Mucosa of stomach (tissue), 1 donor: ENCODE measurements around the gene KRT38.

Experiments used
- H3K27me3 ChIP-seq: one replicate; pipeline ENCODE4 v1.7.0; 2013; ENCODE audit warnings: mild to moderate bottlenecking, low read length; ENCODE audit not compliant: control insufficient read depth, insufficient read depth
- H3K36me3 ChIP-seq: one replicate; pipeline ENCODE4 v1.7.0; 2013; ENCODE audit warnings: low read length; ENCODE audit not compliant: control insufficient read depth, insufficient read depth
- H3K4me1 ChIP-seq: one replicate; pipeline ENCODE4 v1.7.0; 2013; ENCODE audit warnings: mild to moderate bottlenecking, low read length; ENCODE audit not compliant: control insufficient read depth, insufficient read depth
- H3K4me3 ChIP-seq: one replicate; pipeline ENCODE4 v1.7.0; 2013; ENCODE audit warnings: low read length
- H3K9ac ChIP-seq: one replicate; pipeline ENCODE4 v1.7.0; 2013; ENCODE audit warnings: mild to moderate bottlenecking, low read length, moderate library complexity
- H3K9me3 ChIP-seq: one replicate; pipeline ENCODE4 v1.7.0; 2013; ENCODE audit warnings: mild to moderate bottlenecking, low read length, moderate library complexity; ENCODE audit not compliant: control insufficient read depth
- donor health status: Pancreatic carcinoma.

The KRT38 gene

GRCh38 chr17:41440531-41441033 lies at the start of gene KRT38:
KRT38 (minus strand) TSS chr17:41440983; CDS start chr17:41440921, 62 bp downstream.
- Histone ChIP-seq H3K9ac (no peak within 1 kb of the TSS), H3K4me1 (no peaks in the 10 kb centered on the region), H3K36me3 (no peaks in the 10 kb centered on the region), H3K4me3 (no peak within 1 kb of the TSS), H3K9me3 (no peaks in the 10 kb centered on the region), H3K27me3 (no peaks in the 10 kb centered on the region)

- H3K4me3 ChIP-seq = no peak within 1 kb of the TSS
- H3K9me3 ChIP-seq = no peaks in the 10 kb centered on the region
- H3K27me3 ChIP-seq = peaks cover 17% of the 10 kb centered on the region
- H3K36me3 ChIP-seq = no peaks in the 10 kb centered on the region
- H3K4me1 ChIP-seq = peaks cover 17% of the 10 kb centered on the region
- no peak within 1 kb of the TSS for H3K9ac ChIP-seq
These were observed 48.7 kb upstream of the KRT38 start, which contains the start of gene KRT36 for GRCh38 chr17:41489531-41489930. KRT36 (minus strand) TSS chr17:41489910; CDS start chr17:41489864, 46 bp downstream.

GRCh38 chr17:41486809-41487530 lies 46.2 kb upstream of the KRT38 start:
- H3K9ac ChIP-seq = no peak overlapping the region
- H3K9me3 ChIP-seq = no peaks in the 10 kb centered on the region
- peaks cover 25% of the 10 kb centered on the region for H3K27me3 ChIP-seq
- H3K4me3 ChIP-seq = no peak overlapping the region
- H3K4me1 ChIP-seq = peaks cover 30% of the 10 kb centered on the region
- no peaks in the 10 kb centered on the region for H3K36me3 ChIP-seq

GRCh38 chr17:41486316-41486715 lies 45.5 kb upstream of the KRT38 start:
- Histone ChIP-seq H3K36me3 (no peaks in the 10 kb centered on the region), H3K4me1 (peaks cover 30% of the 10 kb centered on the region), H3K9ac (no peak overlapping the region), H3K9me3 (no peaks in the 10 kb centered on the region), H3K27me3 (peaks cover 31% of the 10 kb centered on the region), H3K4me3 (no peak overlapping the region)

GRCh38 chr17:41484920-41485904 lies 44.4 kb upstream of the KRT38 start:
- Histone ChIP-seq H3K9ac (no peak overlapping the region), H3K9me3 (no peaks in the 10 kb centered on the region), H3K4me3 (no peak overlapping the region), H3K27me3 (peaks cover 32% of the 10 kb centered on the region), H3K4me1 (peaks cover 30% of the 10 kb centered on the region), H3K36me3 (no peaks in the 10 kb centered on the region)

GRCh38 chr17:41483991-41484826 lies 43.4 kb upstream of the KRT38 start:
- no peak overlapping the region for H3K4me3 ChIP-seq
- H3K9ac ChIP-seq = no peak overlapping the region
- H3K4me1 ChIP-seq = peaks cover 30% of the 10 kb centered on the region
- H3K27me3 ChIP-seq = peaks cover 32% of the 10 kb centered on the region
- no peaks in the 10 kb centered on the region for H3K9me3 ChIP-seq
- H3K36me3 ChIP-seq = no peaks in the 10 kb centered on the region

- peaks cover 32% of the 10 kb centered on the region for H3K27me3 ChIP-seq
- no peak overlapping the region for H3K4me3 ChIP-seq
- no peaks in the 10 kb centered on the region for H3K9me3 ChIP-seq
- H3K9ac ChIP-seq = no peak overlapping the region
- H3K4me1 ChIP-seq = peaks cover 30% of the 10 kb centered on the region
- no peaks in the 10 kb centered on the region for H3K36me3 ChIP-seq
These were observed 42.7 kb upstream of the KRT38 start for GRCh38 chr17:41483531-41483930.

- no peak within 1 kb of the TSS for H3K9ac ChIP-seq
- peaks cover 36% of the 10 kb centered on the region for H3K27me3 ChIP-seq
- no peaks in the 10 kb centered on the region for H3K36me3 ChIP-seq
- H3K9me3 ChIP-seq = no peaks in the 10 kb centered on the region
- no peak within 1 kb of the TSS for H3K4me3 ChIP-seq
- H3K4me1 ChIP-seq = peaks cover 34% of the 10 kb centered on the region
These were observed 40.3 kb upstream of the KRT38 start, which contains the start of gene KRT35 for GRCh38 chr17:41481036-41481435. KRT35 (minus strand) TSS chr17:41481151; CDS start chr17:41481097, 54 bp downstream.

- H3K4me3 ChIP-seq = no peak overlapping the region
- H3K4me1 ChIP-seq = peaks cover 33% of the 10 kb centered on the region
- no peak overlapping the region for H3K9ac ChIP-seq
- no peaks in the 10 kb centered on the region for H3K9me3 ChIP-seq
- H3K27me3 ChIP-seq = peaks cover 31% of the 10 kb centered on the region
- no peaks in the 10 kb centered on the region for H3K36me3 ChIP-seq
These were observed 39.8 kb upstream of the KRT38 start for GRCh38 chr17:41480581-41480980.

GRCh38 chr17:41480136-41480535 lies 39.4 kb upstream of the KRT38 start:
- H3K4me3 ChIP-seq = no peak overlapping the region
- H3K27me3 ChIP-seq = peaks cover 27% of the 10 kb centered on the region
- H3K4me1 ChIP-seq = peaks cover 29% of the 10 kb centered on the region
- H3K36me3 ChIP-seq = no peaks in the 10 kb centered on the region
- no peak overlapping the region for H3K9ac ChIP-seq
- no peaks in the 10 kb centered on the region for H3K9me3 ChIP-seq

GRCh38 chr17:41478237-41478636 lies 37.5 kb upstream of the KRT38 start:
- H3K9me3 ChIP-seq = no peaks in the 10 kb centered on the region
- H3K27me3 ChIP-seq = peaks cover 16% of the 10 kb centered on the region
- H3K9ac ChIP-seq = no peak overlapping the region
- peaks cover 10% of the 10 kb centered on the region for H3K4me1 ChIP-seq
- no peak overlapping the region for H3K4me3 ChIP-seq
- no peaks in the 10 kb centered on the region for H3K36me3 ChIP-seq
